ENCODE measurements around the gene MYL12B. TPM values are rescaled to one million over a fixed set of nuclear protein-coding genes. Genes with fewer than 3 reads are reported as not detected.
"Not testable (repeated sequence)": the region's sequence is repeated elsewhere in the genome, so short reads cannot be mapped to it uniquely, and the experiment has no call there.

Gene MYL12B
- total RNA-seq, 3 donors from 2014 or later = 305 to 371 (median 335) TPM

GRCh38 chr18:3219631-3220335 is 42.1 kb upstream of the MYL12B start, which contains the start of gene MYOM1:
MYOM1 (minus strand) TSS chr18:3219968; CDS start chr18:3215223, 4,745 bp downstream.
- TF ChIP-seq POLR2A (IDR thresholded peaks at IDR 0.05) (no peak), POLR2AphosphoS5 (IDR thresholded peaks at IDR 0.05) (no peak), CTCF (IDR thresholded peaks at IDR 0.05) (no peak)
- H3K4me1 ChIP-seq = no peaks in the 10 kb centered on the region
- no peaks in the 10 kb centered on the region for H3K9me3 ChIP-seq
- intact Hi-C loops (cut with DNase I; ENCODE audit: low total_unique reads) = no loop called here
- peak within 1 kb of the TSS in 1 of 2 donors; percentile 15 for H3K27ac ChIP-seq
- H3K4me3 ChIP-seq = peak within 1 kb of the TSS in 1 of 3 donors; percentile 8
- no peak for DNase-seq (ENCODE audit: low spot score in 2 of 2)
- no peaks in the 10 kb centered on the region for H3K27me3 ChIP-seq
- no peaks in the 10 kb centered on the region for H3K36me3 ChIP-seq

GRCh38 chr18:3220868-3221267 is 41.1 kb upstream of the MYL12B start:
- H3K27me3 ChIP-seq; H3K9me3 ChIP-seq; H3K36me3 ChIP-seq; H3K4me3 ChIP-seq; H3K27ac ChIP-seq; intact Hi-C loops (cut with DNase I; ENCODE audit: low total_unique reads); DNase-seq (ENCODE audit: low spot score in 2 of 2); H3K4me1 ChIP-seq: not testable (repeated sequence)

GRCh38 chr18:3221496-3221895 is 40.4 kb upstream of the MYL12B start:
- Histone ChIP-seq H3K4me1 (no peaks in the 10 kb centered on the region), H3K27ac (no peak overlapping the region), H3K36me3 (no peaks in the 10 kb centered on the region), H3K4me3 (no peak overlapping the region), H3K27me3 (no peaks in the 10 kb centered on the region), H3K9me3 (no peaks in the 10 kb centered on the region)
- intact Hi-C loops (cut with DNase I; ENCODE audit: low total_unique reads) = no loop called here
- DNase-seq (ENCODE audit: low spot score in 2 of 2) = no peak
- no peak for TF ChIP-seq CTCF (IDR thresholded peaks at IDR 0.05)
- no peak for TF ChIP-seq POLR2A (IDR thresholded peaks at IDR 0.05)
- no peak for TF ChIP-seq POLR2AphosphoS5 (IDR thresholded peaks at IDR 0.05)

DNA sequence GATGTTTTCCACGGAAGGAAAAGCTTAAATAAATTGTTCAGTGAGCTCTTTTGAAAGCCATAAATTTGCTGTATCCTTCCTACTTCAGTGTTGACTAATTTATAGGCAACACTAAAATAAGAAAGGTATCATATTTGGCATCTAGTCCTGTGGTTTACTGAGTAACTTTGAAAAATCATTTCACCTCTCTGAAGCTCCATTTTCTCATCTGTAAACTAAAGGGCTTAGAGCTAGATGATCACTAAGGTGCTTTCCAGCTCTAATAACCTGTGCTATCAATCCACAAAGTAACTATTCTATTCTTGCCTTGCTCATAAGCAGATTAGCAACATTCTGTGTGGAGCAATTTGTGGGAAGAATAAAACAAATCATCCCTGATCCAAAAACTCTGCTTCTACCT is 38.6 kb upstream of the MYL12B start:
- no peaks in the 10 kb centered on the region for H3K27me3 ChIP-seq
- TF ChIP-seq CTCF (IDR thresholded peaks at IDR 0.05) (no peak), POLR2A (IDR thresholded peaks at IDR 0.05) (no peak), POLR2AphosphoS5 (IDR thresholded peaks at IDR 0.05) (no peak)
- H3K27ac ChIP-seq = no peak overlapping the region
- no peak overlapping the region for H3K4me3 ChIP-seq
- intact Hi-C loops (cut with DNase I; ENCODE audit: low total_unique reads) = no loop called here
- H3K9me3 ChIP-seq = no peaks in the 10 kb centered on the region
- H3K36me3 ChIP-seq = no peaks in the 10 kb centered on the region
- no peaks in the 10 kb centered on the region for H3K4me1 ChIP-seq
- DNase-seq (ENCODE audit: low spot score in 2 of 2) = no peak

DNA sequence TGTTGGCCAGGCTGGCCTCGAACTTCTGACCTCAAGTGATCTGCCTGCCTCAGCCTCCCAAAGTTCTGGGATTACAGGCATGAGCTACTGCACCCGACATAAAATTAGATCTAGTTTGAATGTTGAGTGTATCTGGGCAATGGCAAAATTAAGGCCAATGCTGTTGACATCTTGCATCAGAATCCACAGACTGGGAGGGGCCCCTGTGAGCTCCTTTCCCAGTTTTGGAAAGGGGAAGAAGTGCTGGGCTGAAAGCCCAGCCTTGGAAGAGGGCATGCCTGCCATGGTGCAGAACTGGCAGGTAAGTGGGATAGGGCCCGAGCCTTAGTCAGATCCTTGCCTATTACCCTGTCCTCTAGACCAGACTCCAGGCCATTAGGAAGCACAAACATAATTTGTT is 37.7 kb upstream of the MYL12B start:
- Histone ChIP-seq H3K36me3 (no peaks in the 10 kb centered on the region), H3K4me3 (no peak overlapping the region), H3K9me3 (no peaks in the 10 kb centered on the region), H3K27ac (no peak overlapping the region), H3K27me3 (no peaks in the 10 kb centered on the region), H3K4me1 (no peaks in the 10 kb centered on the region)
- DNase-seq (ENCODE audit: low spot score in 2 of 2) = no peak
- TF ChIP-seq POLR2A (IDR thresholded peaks at IDR 0.05) = no peak
- TF ChIP-seq POLR2AphosphoS5 (IDR thresholded peaks at IDR 0.05) = no peak
- no peak for TF ChIP-seq CTCF (IDR thresholded peaks at IDR 0.05)
- intact Hi-C loops (cut with DNase I; ENCODE audit: low total_unique reads) = no loop called here
